ENCODE results near the gene NKPD1.
"Not testable (repeated sequence)": the region's sequence is repeated elsewhere in the genome, so short reads cannot be mapped to it uniquely, and the experiment has no call there.

Gene NKPD1

GRCh38 chr19:45125360-45125759 is 35.4 kb downstream of the NKPD1 start:
- Mint-ChIP-seq H3K36me3 (ENCODE audit: low read depth) (no peaks in the 10 kb centered on the region), H3K4me3 (no peak overlapping the region), H3K27me3 (ENCODE audit: low read depth, poor library complexity) (peaks cover 5% of the 10 kb centered on the region), H3K9me3 (no peaks in the 10 kb centered on the region), H3K27ac (no peak overlapping the region), H3K4me1 (peaks cover 22% of the 10 kb centered on the region)
- DNase-seq: no peak
- TF ChIP-seq CTCF (IDR thresholded peaks at IDR 0.05): no peak

- no peak overlapping the region for H3K4me3 Mint-ChIP-seq
- TF ChIP-seq CTCF (IDR thresholded peaks at IDR 0.05): no peak
- peak overlapping the region; percentile 92 for H3K27ac Mint-ChIP-seq
- H3K36me3 Mint-ChIP-seq (ENCODE audit: low read depth): no peaks in the 10 kb centered on the region
- no peaks in the 10 kb centered on the region for H3K9me3 Mint-ChIP-seq
- DNase-seq: no peak
- H3K4me1 Mint-ChIP-seq: peaks cover 18% of the 10 kb centered on the region
- peaks cover 4% of the 10 kb centered on the region for H3K27me3 Mint-ChIP-seq (ENCODE audit: low read depth, poor library complexity)
Measured at GRCh38 chr19:45124021-45124420, 36.8 kb downstream of the NKPD1 start.

- no peak for DNase-seq
- TF ChIP-seq CTCF (IDR thresholded peaks at IDR 0.05): no peak
- H3K27ac Mint-ChIP-seq: no peak overlapping the region
- no peaks in the 10 kb centered on the region for H3K36me3 Mint-ChIP-seq (ENCODE audit: low read depth)
- no peaks in the 10 kb centered on the region for H3K9me3 Mint-ChIP-seq
- H3K27me3 Mint-ChIP-seq (ENCODE audit: low read depth, poor library complexity): peaks cover 3% of the 10 kb centered on the region
- peaks cover 18% of the 10 kb centered on the region for H3K4me1 Mint-ChIP-seq
- H3K4me3 Mint-ChIP-seq: no peak overlapping the region
Measured at GRCh38 chr19:45123440-45123850, 37.3 kb downstream of the NKPD1 start.

GRCh38 chr19:45122832-45123231 is 38.0 kb downstream of the NKPD1 start:
- no peak for DNase-seq
- Mint-ChIP-seq H3K9me3 (no peaks in the 10 kb centered on the region), H3K36me3 (ENCODE audit: low read depth) (no peaks in the 10 kb centered on the region), H3K27ac (peak overlapping the region; percentile 50), H3K27me3 (ENCODE audit: low read depth, poor library complexity) (peaks cover 3% of the 10 kb centered on the region), H3K4me3 (no peak overlapping the region), H3K4me1 (peaks cover 22% of the 10 kb centered on the region)
- TF ChIP-seq CTCF (IDR thresholded peaks at IDR 0.05): no peak

GRCh38 chr19:45121827-45122345 is 38.9 kb downstream of the NKPD1 start:
- Mint-ChIP-seq H3K9me3 (no peaks in the 10 kb centered on the region), H3K4me1 (peaks cover 29% of the 10 kb centered on the region), H3K27me3 (ENCODE audit: low read depth, poor library complexity) (peaks cover 3% of the 10 kb centered on the region), H3K27ac (no peak overlapping the region), H3K36me3 (ENCODE audit: low read depth) (no peaks in the 10 kb centered on the region), H3K4me3 (no peak overlapping the region)
- TF ChIP-seq CTCF (IDR thresholded peaks at IDR 0.05): no peak
- no peak for DNase-seq

- DNase-seq: no peak
- H3K36me3 Mint-ChIP-seq (ENCODE audit: low read depth): no peaks in the 10 kb centered on the region
- H3K4me3 Mint-ChIP-seq: no peak overlapping the region
- no peak for TF ChIP-seq CTCF (IDR thresholded peaks at IDR 0.05)
- no peak overlapping the region for H3K27ac Mint-ChIP-seq
- H3K27me3 Mint-ChIP-seq (ENCODE audit: low read depth, poor library complexity): peaks cover 3% of the 10 kb centered on the region
- peaks cover 40% of the 10 kb centered on the region for H3K4me1 Mint-ChIP-seq
- no peaks in the 10 kb centered on the region for H3K9me3 Mint-ChIP-seq
Measured at GRCh38 chr19:45119582-45119981, 41.2 kb downstream of the NKPD1 start.

- not testable (repeated sequence) for H3K27ac Mint-ChIP-seq; H3K9me3 Mint-ChIP-seq; H3K4me3 Mint-ChIP-seq; DNase-seq; H3K27me3 Mint-ChIP-seq (ENCODE audit: low read depth, poor library complexity); H3K36me3 Mint-ChIP-seq (ENCODE audit: low read depth)
- H3K4me1 Mint-ChIP-seq: peaks cover 38% of the 10 kb centered on the region
Measured at GRCh38 chr19:45118591-45119355, 42.0 kb downstream of the NKPD1 start.

Data from nephron progenitor cell (in vitro differentiated cells).